ENCODE results near the gene IGF1R.
A peak's percentile ranks its signal among the peaks of the same experiment; 100 is the strongest.

The IGF1R gene

GRCh38 chr15:98803228-98804056 lies 155.1 kb downstream of the IGF1R start:
- no peak overlapping the region for H3K4me3 ChIP-seq (ENCODE audit: low read depth, low read length)
- DNase-seq (ENCODE audit: low read depth, low spot score), result peak; percentile 59
- TF ChIP-seq CTCF (IDR thresholded peaks at IDR 0.05; ENCODE audit: low read depth, low read length), result no peak
- in situ Hi-C loops (cut with HindIII; ENCODE audit: low sequenced_read_pairs), result no loop called here

GRCh38 chr15:98804057-98804380 lies 155.7 kb downstream of the IGF1R start:
- no peak for DNase-seq (ENCODE audit: low read depth, low spot score)
- TF ChIP-seq CTCF (IDR thresholded peaks at IDR 0.05; ENCODE audit: low read depth, low read length), result peak; percentile 34
- in situ Hi-C loops (cut with HindIII; ENCODE audit: low sequenced_read_pairs), result no loop called here
- H3K4me3 ChIP-seq (ENCODE audit: low read depth, low read length), result no peak overlapping the region

GRCh38 chr15:98805434-98806274 lies 157.3 kb downstream of the IGF1R start:
- in situ Hi-C loops (cut with HindIII; ENCODE audit: low sequenced_read_pairs), result no loop called here
- TF ChIP-seq CTCF (IDR thresholded peaks at IDR 0.05; ENCODE audit: low read depth, low read length), result peak; percentile 18
- no peak for DNase-seq (ENCODE audit: low read depth, low spot score)
- no peak overlapping the region for H3K4me3 ChIP-seq (ENCODE audit: low read depth, low read length)

- TF ChIP-seq CTCF (IDR thresholded peaks at IDR 0.05; ENCODE audit: low read depth, low read length), result no peak
- no peak for DNase-seq (ENCODE audit: low read depth, low spot score)
- no peak overlapping the region for H3K4me3 ChIP-seq (ENCODE audit: low read depth, low read length)
- in situ Hi-C loops (cut with HindIII; ENCODE audit: low sequenced_read_pairs), result no loop called here
Observed at GRCh38 chr15:98806275-98806895, 158.0 kb downstream of the IGF1R start.

GRCh38 chr15:98807262-98807661 lies 158.9 kb downstream of the IGF1R start:
- peak; percentile 59 for DNase-seq (ENCODE audit: low read depth, low spot score)
- in situ Hi-C loops (cut with HindIII; ENCODE audit: low sequenced_read_pairs), result no loop called here
- H3K4me3 ChIP-seq (ENCODE audit: low read depth, low read length), result no peak overlapping the region
- no peak for TF ChIP-seq CTCF (IDR thresholded peaks at IDR 0.05; ENCODE audit: low read depth, low read length)

- no peak overlapping the region for H3K4me3 ChIP-seq (ENCODE audit: low read depth, low read length)
- no peak for DNase-seq (ENCODE audit: low read depth, low spot score)
- TF ChIP-seq CTCF (IDR thresholded peaks at IDR 0.05; ENCODE audit: low read depth, low read length), result no peak
- in situ Hi-C loops (cut with HindIII; ENCODE audit: low sequenced_read_pairs), result no loop called here
Observed at GRCh38 chr15:98809273-98809672, 160.9 kb downstream of the IGF1R start.
